B cell (primary cell): ENCODE data around the gene CHEK2. TPM values are rescaled to one million over a fixed set of nuclear protein-coding genes. Genes with fewer than 3 reads are reported as not detected.

Source experiments
- ATAC-seq: fragments of 200-7000 bp; cut with Tn5 transposase; one replicate; pipeline ENCODE4 v1.10.0; 2021; ENCODE audit warnings: low read depth, mild to moderate bottlenecking, moderate number of reproducible peaks, moderate library complexity
- CTCF ChIA-PET: fragments of 350-600 bp; sonication (Branson Sonifier 250); formaldehyde crosslinking; loops from one replicate; lab custom pipeline; 2021; ENCODE audit warnings: antibody characterized with exemption, inconsistent platforms; lab: Charles Lee
- POLR2A ChIA-PET: fragments of 350-600 bp; sonication (Branson Sonifier 250); formaldehyde crosslinking; loops from one replicate; lab custom pipeline; 2021; ENCODE audit warnings: antibody characterized with exemption; lab: Charles Lee
- DNase-seq: peaks from one replicate; pipeline ENCODE4 v3.0.0; 2013
- H2AFZ ChIP-seq: 2 replicates; pipeline ENCODE4 v1.6.1; 2012; ENCODE audit warnings: mild to moderate bottlenecking, low read depth, low read length; ENCODE audit not compliant: insufficient read depth, poor library complexity, severe bottlenecking
- H3K27ac ChIP-seq, 2 donors: 1 replicate in 1 of 2; 2 replicates in 1 of 2; pipeline ENCODE4 v1.5.1; 2012 to 2013; ENCODE audit warnings: low read length in 2 of 2, mild to moderate bottlenecking in 2 of 2, moderate library complexity in 1 of 2
- H3K27me3 ChIP-seq, 4 experiments: fragments of 200-600 bp in 1 of 4; sonication (generic) in 1 of 4; replicated peaks in 1 of 4; 1 replicate in 2 of 4; 2 replicates in 2 of 4; pipeline versions ENCODE4 v1.6.1 to v1.7.0; 2013 to 2016; ENCODE audit warnings: low read length in 3 of 4, mild to moderate bottlenecking in 2 of 4, mixed read lengths in 1 of 4, moderate library complexity in 1 of 4; ENCODE audit not compliant: insufficient read depth in 4 of 4, control insufficient read depth in 3 of 4; ENCODE audit errors: control extremely low read depth in 1 of 4
- H3K36me3 ChIP-seq, 2 experiments: replicated peaks in 1 of 2; 1 replicate in 1 of 2; 2 replicates in 1 of 2; pipeline versions ENCODE4 v1.6.1 to v1.7.1; 2013; ENCODE audit warnings: low read length in 1 of 2; ENCODE audit not compliant: insufficient read depth in 2 of 2, control insufficient read depth in 1 of 2; ENCODE audit errors: control extremely low read depth in 1 of 2, extremely low read depth in 1 of 2
- H3K4me1 ChIP-seq, 2 donors: fragments of 200-600 bp in 1 of 2; sonication (generic) in 1 of 2; 1 replicate in 1 of 2; 2 replicates in 1 of 2; pipeline versions ENCODE4 v1.5.1 to v1.6.1; 2013 to 2017; ENCODE audit warnings: low read length in 2 of 2; ENCODE audit not compliant: control insufficient read depth in 2 of 2, insufficient read depth in 2 of 2
- H3K4me2 ChIP-seq: replicated peaks from 2 replicates; pipeline ENCODE3; 2012; ENCODE audit warnings: mild to moderate bottlenecking, low read depth, low read length; ENCODE audit not compliant: poor library complexity, severe bottlenecking
- H3K4me3 ChIP-seq, 5 experiments: fragments of 200-600 bp in 1 of 5; sonication (generic) in 1 of 5; 1 replicate in 3 of 5; 2 replicates in 2 of 5; pipeline versions ENCODE4 v1.5.1 to v1.7.0; 2011 to 2016; ENCODE audit warnings: low read length in 4 of 5, mild to moderate bottlenecking in 4 of 5, low read depth in 2 of 5, control low read depth in 1 of 5, moderate library complexity in 1 of 5; ENCODE audit not compliant: insufficient read depth in 1 of 5; ENCODE audit errors: control extremely low read depth in 1 of 5, extremely low read depth in 1 of 5
- H3K79me2 ChIP-seq: fragments of 200-600 bp; sonication (generic); one replicate; pipeline ENCODE4 v1.6.0; 2016; ENCODE audit warnings: low read length; ENCODE audit not compliant: control insufficient read depth, insufficient read depth
- H3K9ac ChIP-seq: fragments of 200-600 bp; sonication (generic); 2 replicates; pipeline ENCODE4 v1.6.1; 2017; ENCODE audit warnings: mild to moderate bottlenecking, low read length, moderate library complexity
- H3K9me3 ChIP-seq, 3 donors: one replicate each; pipeline versions ENCODE4 v1.6.1 to v1.7.1; 2013; ENCODE audit warnings: low read length in 2 of 3; ENCODE audit not compliant: control insufficient read depth in 2 of 3, insufficient read depth in 1 of 3; ENCODE audit errors: control extremely low read depth in 1 of 3
- H4K20me1 ChIP-seq: 2 replicates; pipeline ENCODE4 v1.6.0; 2012; ENCODE audit warnings: mild to moderate bottlenecking, low read length; ENCODE audit not compliant: insufficient read depth, control insufficient read depth, poor library complexity, severe bottlenecking
- H3K27ac Mint-ChIP-seq: one replicate; pipeline ENCODE4 v1.8.0; 2021; ENCODE audit warnings: mixed read lengths
- H3K27me3 Mint-ChIP-seq: one replicate; pipeline ENCODE4 v1.8.0; 2021; ENCODE audit warnings: mixed read lengths
- H3K4me1 Mint-ChIP-seq: one replicate; pipeline ENCODE4 v1.8.0; 2021; ENCODE audit warnings: mixed read lengths
- H3K4me3 Mint-ChIP-seq: one replicate; pipeline ENCODE4 v1.8.0; 2021; ENCODE audit warnings: mixed read lengths
- H3K9me3 Mint-ChIP-seq: one replicate; pipeline ENCODE4 v1.8.0; 2022; ENCODE audit warnings: mixed read lengths; ENCODE audit not compliant: insufficient read depth
- CTCF ChIP-seq: fragments of 200-600 bp; IDR thresholded peaks from one replicate; pipeline ENCODE4 v1.8.0; 2022; ENCODE audit warnings: antibody characterized with exemption, mild to moderate bottlenecking
- EZH2 ChIP-seq: IDR thresholded peaks from 2 replicates; pipeline ENCODE4 v1.6.1; 2012; ENCODE audit warnings: borderline replicate concordance, low read depth, mild to moderate bottlenecking, moderate library complexity, low read length; ENCODE audit not compliant: insufficient read depth, poor library complexity, severe bottlenecking
- WGBS: methylation state at CpG from one replicate; pipeline ENCODE4 v1.1.5; 2013; ENCODE audit warnings: missing lambda C conversion rate; ENCODE audit not compliant: insufficient coverage; 5-methylcytosine and 5-hydroxymethylcytosine counted together
- intact Hi-C: fragments of 100-400 bp; cut with micrococcal nuclease; formaldehyde crosslinking; loops from one replicate; pipeline ENCODE4 v1.10.0; 2022
- polyA plus RNA-seq: library from polyadenylated mRNA; depleted of rRNA; stranded (reverse); fragments of >200 nt; gene quantifications from 2 replicates; pipeline ENCODE4 v1.2.3, GENCODE V29; 2012
- total RNA-seq, 2 donors: library from RNA; stranded (reverse); fragments of 120-200 nt in 1 of 2; gene quantifications; 1 replicate in 1 of 2; 2 replicates in 1 of 2; pipeline versions ENCODE4 v1.2.3 to v1.2.4, GENCODE V29; 2013 to 2022

Gene CHEK2
- total and polyA plus RNA-seq, 2 donors (not counting 1 experiment from before 2014, with no cell fraction given), result 15.6 to 22.6 TPM

GRCh38 chr22:28728002-28728401 lies 13.6 kb downstream of the CHEK2 start:
- H3K27ac ChIP-seq, result no peak overlapping the region

GRCh38 chr22:28718044-28718443 lies 23.6 kb downstream of the CHEK2 start:
- H3K4me3 ChIP-seq, result no peak overlapping the region
- no peaks in the 10 kb centered on the region for H3K9me3 ChIP-seq
- H3K4me2 ChIP-seq, result no peak overlapping the region
- 100% methylated on average over 1 of the region's 3 CpGs for WGBS
- no peak overlapping the region for H3K4me3 Mint-ChIP-seq
- H3K36me3 ChIP-seq, result peaks cover 4 to 21% of the 10 kb centered on the region in 2 experiments
- TF ChIP-seq CTCF (no peak), EZH2 (no peak)
- ATAC-seq (no peak), DNase-seq (no peak)
- CTCF ChIA-PET, result no interaction called here
- H3K4me1 ChIP-seq, result no peaks in the 10 kb centered on the region
- H3K9ac ChIP-seq, result no peak overlapping the region
- H3K27me3 ChIP-seq, result no peaks in the 10 kb centered on the region
- H3K27me3 Mint-ChIP-seq, result no peaks in the 10 kb centered on the region
- H3K27ac ChIP-seq, result no peak overlapping the region
- H3K27ac Mint-ChIP-seq, result no peak overlapping the region
- H3K4me1 Mint-ChIP-seq, result no peaks in the 10 kb centered on the region
- intact Hi-C loops, result no loop called here
- POLR2A ChIA-PET, result no interaction called here
- H2AFZ ChIP-seq, result no peak overlapping the region
- no peaks in the 10 kb centered on the region for H3K79me2 ChIP-seq
- H4K20me1 ChIP-seq, result no peaks in the 10 kb centered on the region
- H3K9me3 Mint-ChIP-seq, result no peaks in the 10 kb centered on the region

More at GRCh38 chr22:28728002-28728401, 13.6 kb downstream of the CHEK2 start:
- intact Hi-C loops, result no loop called here
- H3K27me3 Mint-ChIP-seq, result no peaks in the 10 kb centered on the region
- no peak overlapping the region for H3K4me2 ChIP-seq
- no peak overlapping the region for H3K4me3 Mint-ChIP-seq
- no peak overlapping the region for H3K9ac ChIP-seq
- TF ChIP-seq CTCF (no peak), EZH2 (no peak)
- H3K4me3 ChIP-seq, result no peak overlapping the region
- no CpG with 5 or more reads among the region's 1 CpG for WGBS
- ChIA-PET CTCF (no interaction called here), POLR2A (no interaction called here)
- peaks cover 0 to 4% of the 10 kb centered on the region in 2 donors for H3K4me1 ChIP-seq
- H4K20me1 ChIP-seq, result no peaks in the 10 kb centered on the region
- DNase-seq (no peak), ATAC-seq (no peak)
- H2AFZ ChIP-seq, result no peak overlapping the region
- H3K36me3 ChIP-seq, result peaks cover 5 to 9% of the 10 kb centered on the region in 2 experiments
- H3K79me2 ChIP-seq, result no peaks in the 10 kb centered on the region
- H3K9me3 ChIP-seq, result no peaks in the 10 kb centered on the region
- H3K27ac Mint-ChIP-seq, result no peak overlapping the region
- H3K27me3 ChIP-seq, result no peaks in the 10 kb centered on the region
- no peaks in the 10 kb centered on the region for H3K9me3 Mint-ChIP-seq
- H3K4me1 Mint-ChIP-seq, result peaks cover 9% of the 10 kb centered on the region
